ENCODE results near the gene SDC1.

- TF ChIP-seq CTCF (IDR thresholded peaks at IDR 0.05) (no peak), POLR2A (IDR thresholded peaks at IDR 0.05) (no peak)
Observed at GRCh38 chr2:20214566-20215182, 10.3 kb downstream of the SDC1 start.
